Raji (cell line): ENCODE results near the gene MRPL14.

Source experiments
- POLR2A ChIP-seq: IDR thresholded peaks from 2 replicates; pipeline ENCODE4 v1.6.1; 2011; ENCODE audit warnings: low read depth, low read length, control low read depth; ENCODE audit not compliant: insufficient read depth

The MRPL14 gene

DNA sequence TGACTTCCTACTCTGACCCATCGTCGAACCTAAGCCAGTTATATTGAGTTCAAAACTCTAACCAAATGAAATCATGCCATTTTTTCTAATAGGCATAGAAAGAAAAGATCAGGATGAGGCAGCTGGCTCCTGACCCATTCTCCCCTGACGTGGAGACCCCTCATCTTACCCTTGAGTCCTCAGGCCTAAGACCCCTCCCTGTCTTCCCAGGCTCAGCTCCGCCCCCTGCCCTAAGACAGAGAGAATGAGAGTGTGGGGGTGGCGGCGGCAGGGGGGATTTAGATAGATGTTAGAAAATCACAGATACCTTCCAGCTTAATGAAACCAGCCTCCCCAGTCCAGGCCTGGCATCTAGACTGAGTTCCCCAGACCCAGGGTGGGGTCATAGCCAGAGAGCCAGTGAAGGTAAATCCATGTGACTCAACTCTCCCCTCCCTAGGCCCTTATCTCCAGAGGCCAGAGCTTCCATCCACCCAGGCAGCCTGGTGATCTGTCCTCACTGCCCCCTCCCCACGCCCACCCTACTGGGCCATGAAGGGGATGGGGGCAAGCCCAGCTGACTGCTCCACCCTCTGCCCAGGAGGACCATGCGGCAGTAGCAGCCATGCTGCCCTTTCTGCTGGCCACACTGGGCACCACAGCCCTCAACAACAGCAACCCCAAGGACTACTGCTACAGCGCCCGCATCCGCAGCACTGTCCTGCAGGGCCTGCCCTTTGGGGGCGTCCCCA lies 6.9 kb upstream of the MRPL14 start:
- no peak for TF ChIP-seq POLR2A

DNA sequence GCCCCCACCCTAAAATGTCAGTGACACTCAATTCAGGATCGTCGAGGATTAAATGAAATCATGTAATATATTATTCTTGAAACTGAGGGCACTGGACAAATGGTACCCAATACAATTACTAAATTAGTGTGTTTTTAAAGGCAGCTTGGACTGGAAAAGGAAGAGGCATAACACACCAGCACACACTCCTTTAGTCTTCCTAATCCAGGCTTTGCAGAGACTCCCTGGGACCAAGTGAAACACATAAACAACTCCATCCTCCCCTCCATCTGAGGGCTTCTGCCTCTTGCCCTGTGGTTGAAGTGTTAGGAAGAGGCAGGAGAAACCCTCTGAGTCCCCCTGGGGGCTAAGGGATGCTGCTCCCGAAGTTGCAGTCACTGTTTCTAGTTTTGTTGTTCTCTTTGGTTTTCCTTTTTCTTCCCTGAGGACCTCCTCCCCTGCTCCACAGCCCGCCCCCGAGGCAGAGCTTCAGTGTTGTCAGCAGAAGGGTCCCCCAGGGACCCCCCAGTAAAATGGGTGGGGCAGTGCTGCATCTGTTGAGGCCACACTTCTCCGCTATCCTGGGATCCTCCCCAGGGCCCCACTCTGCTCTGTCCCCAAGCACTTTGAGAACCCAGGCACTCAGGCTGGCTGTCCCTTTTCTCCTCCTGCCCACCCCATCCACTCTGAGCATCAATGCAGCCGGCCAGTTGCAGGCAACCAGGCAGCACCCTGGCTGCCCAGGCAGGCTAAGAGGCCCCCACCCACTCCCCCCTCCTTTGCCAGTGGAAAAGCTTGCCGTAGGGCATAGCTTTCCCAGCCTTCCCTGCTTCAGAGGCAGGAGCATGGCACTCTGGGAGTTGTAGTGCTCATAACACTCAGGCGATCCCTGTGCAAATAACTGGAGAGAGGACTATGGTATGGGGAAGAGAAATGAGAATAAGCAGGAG lies 6.0 kb upstream of the MRPL14 start:
- no peak for TF ChIP-seq POLR2A

DNA sequence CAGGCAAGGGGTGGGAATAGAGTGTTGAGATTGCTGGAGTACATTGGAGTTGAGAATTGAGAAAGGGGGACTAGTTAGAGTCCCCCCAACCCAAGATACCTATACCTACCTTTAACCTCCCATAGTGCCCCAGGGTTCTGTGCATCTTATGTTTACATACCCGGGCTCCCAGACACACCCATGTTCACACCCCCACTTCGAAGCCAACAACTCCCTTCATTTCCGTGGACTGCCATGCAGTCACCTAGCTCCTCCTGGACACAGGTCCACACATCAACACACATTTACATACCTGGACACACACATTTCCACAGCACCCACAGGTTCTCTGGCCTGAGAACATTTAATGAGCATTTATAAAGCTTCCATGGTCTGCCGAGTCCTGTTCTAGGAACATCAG lies 5.2 kb upstream of the MRPL14 start:
- no peak for TF ChIP-seq POLR2A

DNA sequence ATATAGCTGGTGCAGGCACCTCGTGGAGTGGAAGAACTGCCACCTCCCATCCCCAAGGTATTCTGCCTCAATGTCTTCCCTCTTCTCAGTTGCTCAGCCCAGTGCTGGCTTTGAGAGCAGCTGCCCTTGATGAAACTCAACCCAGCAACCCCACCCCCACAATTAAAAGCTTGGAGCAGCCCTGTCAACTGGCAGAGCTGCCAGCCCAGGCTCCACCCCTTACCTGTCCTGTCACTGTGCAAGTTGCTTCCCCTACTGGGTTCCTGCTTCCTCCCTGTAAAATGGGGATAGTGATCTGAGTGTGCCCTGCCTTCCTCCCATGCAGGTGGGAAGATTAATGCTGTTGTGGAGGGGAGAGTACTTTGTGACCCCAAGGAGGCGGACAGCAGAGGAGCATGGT lies 4.6 kb upstream of the MRPL14 start:
- TF ChIP-seq POLR2A = no peak

DNA sequence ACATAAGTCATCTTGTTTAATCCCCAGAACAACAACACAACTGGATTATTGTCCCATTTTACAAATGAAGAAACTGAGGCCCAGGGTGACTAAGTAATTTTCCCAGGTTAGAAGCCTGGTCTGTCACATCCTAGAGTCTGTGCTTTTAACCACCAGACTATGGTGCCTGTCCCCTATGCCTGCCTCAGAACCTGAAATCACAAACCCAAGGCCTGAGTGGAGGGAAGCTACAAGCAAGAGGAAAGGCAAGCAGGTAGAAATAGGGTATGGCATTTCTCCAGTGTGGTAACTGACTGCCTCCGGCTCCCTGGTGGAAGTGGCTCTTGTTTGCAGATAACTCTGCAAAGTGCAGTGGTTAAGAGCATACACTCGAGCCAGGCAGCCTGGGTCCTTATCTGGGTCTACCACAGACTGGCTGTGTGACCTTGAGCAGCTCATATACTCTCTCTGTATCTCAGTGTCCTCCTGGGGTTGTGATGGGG lies 2.6 kb upstream of the MRPL14 start:
- TF ChIP-seq POLR2A = no peak

DNA sequence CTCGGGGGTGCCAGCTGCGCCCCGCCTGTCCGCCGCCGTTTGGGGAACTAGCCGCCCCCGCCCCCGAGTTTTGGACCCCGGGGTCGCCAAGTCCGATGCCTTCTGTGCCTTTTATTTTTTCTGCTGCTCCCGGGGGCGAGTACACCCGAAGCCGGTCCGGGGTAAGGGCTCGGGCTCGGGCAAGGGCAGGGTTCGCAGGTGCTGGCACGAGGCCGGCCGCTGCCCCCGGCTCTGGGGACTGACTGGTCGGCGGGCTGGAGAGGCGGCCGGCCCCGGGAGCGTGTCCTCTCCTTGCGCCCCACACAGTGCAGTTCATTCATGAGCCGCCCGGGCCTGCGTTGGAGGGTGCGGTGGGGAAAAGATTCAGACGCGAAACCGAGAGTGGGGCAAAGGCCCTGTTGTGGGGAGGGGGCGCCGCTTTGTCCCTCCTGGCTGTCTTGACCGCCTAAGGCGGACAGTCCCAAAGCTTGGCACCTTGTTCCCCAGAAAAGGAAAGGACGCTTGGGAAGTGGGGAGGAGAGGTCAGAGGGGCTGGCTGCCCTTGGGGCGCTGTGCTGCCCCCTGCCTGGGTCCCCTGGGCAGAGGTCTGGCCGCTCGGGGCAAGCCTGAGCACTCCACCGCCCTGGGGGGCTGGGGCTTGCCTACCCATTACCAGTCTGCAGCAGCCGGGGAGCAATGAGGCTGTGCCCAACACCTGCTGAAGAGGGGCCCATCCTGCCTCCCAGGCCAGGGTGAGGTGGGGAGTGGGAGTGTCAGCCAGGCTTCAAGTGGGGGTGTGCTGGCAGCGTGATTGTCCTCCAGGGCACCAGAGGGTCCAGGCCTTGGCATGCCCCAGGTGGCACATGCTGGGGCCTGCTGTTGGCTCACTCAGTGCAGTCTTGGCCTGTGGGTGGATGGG lies 1.0 kb upstream of the MRPL14 start:
- no peak for TF ChIP-seq POLR2A

DNA sequence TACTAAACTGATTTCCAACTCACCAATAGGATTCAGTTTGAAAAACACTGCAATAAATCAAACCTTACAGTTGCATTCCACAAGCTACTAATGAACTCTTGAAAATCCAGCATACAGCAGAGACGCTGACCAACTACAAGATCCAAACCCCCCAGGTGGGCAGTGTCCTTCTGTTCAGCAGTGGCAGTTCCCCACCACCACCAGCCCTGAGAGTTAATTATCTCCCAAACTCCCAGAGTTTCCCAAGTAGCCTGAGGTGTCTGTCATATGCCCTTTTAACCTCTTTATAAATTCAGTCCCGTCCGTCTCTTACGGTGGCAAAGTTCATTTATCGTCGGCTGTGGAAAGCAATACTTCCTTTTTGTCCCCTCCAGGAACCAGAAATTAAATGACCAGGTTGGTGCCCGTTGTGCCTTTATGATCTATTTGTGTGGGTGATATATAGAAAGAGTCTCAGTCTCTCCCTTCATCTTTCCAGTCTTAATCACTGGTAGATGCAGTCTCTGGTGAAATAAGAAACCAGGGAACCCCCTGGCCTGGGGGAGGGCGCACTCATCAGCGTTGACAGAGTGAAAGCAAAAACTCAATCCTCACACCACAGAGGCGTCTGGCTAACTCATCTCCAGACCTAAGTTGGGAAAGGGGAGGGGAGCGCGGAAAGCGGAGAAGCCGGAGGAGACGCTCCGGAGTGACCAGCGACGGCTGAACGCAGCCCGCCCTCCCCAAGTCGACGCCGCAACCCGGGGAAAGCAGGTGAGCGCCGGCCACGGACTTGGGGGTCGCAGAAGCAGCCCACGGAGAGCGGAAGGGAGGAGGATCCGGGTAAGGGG lies 717 bp downstream of the MRPL14 start:
- TF ChIP-seq POLR2A = no peak

DNA sequence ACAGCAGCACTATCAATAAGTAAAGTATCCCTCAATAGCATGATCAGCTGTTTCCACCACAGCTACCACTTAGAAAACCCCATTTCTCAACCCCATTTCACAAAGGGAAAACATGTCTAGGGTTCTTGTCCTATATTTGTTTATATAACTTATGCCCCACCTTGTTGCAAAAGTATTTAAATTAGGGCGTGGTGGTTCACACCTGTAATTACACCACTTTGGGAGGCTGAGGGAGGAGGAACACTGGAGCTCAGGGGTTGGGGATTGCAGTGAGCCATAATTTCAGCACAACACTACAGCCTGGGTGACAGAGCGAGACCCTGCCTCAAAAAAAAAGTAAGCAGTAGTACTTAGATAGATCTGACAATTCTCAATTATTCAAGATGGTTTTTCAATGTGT lies 3.7 kb downstream of the MRPL14 start:
- no peak for TF ChIP-seq POLR2A

DNA sequence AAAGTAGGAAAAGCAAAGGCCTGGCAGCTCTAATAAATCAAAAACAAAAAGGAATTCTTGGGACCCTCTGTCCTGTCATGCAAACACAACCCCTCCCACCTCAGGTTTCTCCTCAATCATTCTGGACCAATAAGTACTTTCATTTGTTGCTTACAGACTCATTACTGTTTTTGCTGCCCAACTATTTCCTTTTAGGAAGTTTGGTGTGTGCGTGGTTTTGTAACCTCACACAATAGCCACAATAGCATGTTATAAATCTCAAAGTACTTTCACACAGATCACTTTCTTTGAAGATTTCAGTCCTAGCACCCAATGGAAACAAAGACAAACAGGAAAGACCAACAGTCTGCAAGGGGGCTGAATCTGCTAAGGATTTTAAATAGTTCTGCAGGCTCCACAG lies 4.5 kb downstream of the MRPL14 start:
- no peak for TF ChIP-seq POLR2A

DNA sequence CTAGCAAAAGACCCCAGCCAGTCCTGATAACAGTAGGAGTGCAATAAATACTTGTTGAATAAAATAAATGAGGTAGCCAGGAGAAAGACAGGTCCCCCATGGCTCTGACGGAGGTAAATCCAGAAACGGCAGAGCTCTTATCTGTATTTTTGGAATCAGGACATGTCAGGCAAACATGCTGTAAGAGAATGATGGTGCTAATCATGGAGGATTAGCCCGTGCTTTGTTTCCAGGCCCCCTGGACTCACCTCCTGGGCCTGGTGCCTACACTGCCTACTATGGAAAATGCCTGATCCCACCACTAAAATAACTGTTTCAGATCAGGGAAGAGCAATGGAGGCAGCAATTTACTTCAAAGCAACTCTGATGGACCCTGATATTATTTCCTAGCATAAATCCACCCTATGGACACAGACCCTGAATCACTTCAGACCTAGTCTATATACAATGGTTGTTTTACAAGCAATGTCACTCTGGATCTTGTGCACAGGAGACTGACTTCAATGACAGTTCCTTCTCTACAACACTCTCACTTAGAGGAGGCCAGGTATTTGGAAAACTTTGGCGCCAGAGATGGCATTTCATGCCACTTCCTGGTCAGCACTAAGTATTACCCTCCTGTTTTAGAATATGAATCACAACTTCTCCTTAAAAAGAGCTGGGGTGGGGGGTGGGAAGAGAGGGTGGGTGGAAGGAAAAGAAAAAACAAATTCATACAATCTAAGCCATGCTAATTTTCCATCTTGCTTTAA lies 6.4 kb downstream of the MRPL14 start:
- no peak for TF ChIP-seq POLR2A

DNA sequence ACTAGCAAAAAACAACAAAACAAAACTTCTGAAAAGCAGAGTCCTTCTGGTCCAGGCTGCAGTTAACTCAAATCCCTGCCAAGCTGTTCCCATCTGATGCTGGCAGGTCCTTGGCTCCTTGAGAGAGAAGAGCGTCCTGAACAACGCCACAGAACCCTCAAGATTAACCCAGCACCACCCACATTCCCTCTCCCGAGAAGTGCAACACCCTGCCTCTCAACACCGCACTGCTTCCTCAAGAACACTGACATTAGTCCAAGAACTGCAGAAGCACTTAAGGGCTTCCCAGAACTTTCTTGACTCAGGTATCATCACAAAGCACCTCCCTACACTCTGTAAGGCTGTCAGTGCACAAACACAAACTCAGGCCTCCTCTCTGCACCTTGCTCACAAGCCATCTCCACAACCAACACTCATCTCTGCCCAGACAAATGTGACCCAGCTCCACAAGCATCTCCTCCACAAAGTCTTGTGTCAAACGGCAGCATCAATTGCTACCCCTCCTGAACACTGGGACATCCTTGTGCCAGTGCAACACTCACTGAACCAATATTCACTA lies 7.5 kb downstream of the MRPL14 start:
- no peak for TF ChIP-seq POLR2A

DNA sequence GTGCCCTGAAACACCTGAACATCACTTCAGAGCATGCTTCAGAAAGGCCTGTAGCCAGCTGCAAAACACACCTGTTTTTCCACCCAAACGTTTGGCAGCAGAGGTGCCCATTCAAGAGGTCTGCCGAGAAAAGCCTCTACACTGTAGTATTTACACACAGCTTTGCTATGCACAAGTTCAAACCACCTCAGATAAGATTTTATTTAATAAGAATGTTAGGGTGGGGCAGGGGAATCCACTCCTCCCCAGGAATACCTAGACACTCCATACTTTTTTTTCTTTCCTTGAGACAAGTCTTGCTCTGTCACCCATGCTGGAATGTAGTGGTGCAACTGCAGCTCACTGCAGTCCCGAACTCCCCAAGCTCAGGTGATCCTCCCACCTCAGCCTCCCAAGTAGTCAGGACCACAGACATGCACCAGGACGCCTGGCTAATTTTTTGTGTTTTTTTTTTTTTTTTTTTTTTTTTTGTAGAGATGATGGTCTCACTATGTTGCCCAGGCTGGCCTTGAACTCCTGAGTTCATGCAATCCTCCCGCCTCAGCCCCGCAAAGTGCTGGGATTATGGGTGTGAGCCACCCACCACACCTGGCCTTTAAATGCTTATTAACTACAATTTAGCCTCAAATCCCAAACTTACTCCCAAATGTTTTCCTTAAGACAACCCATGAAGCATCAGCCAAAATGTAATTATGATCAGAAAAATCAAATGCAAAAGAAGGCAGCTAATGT lies 9.7 kb downstream of the MRPL14 start:
- TF ChIP-seq POLR2A = no peak
